OCI-LY3 (cell line): ENCODE results near the gene UMAD1.

Experiments
- CTCF ChIP-seq: fragments of 200-600, 300-600 bp; sonication (generic); IDR thresholded peaks from 2 replicates; pipeline ENCODE4 v1.5.1; 2014; ENCODE audit warnings: antibody characterized with exemption, low read length, low read depth
- EZH2phosphoT487 ChIP-seq: fragments of 200-600 bp; shearing (Covaris generic); IDR thresholded peaks from 2 replicates; pipeline ENCODE4 v1.6.1; 2018; ENCODE audit warnings: antibody characterized with exemption, mixed run types, low read depth

DNA sequence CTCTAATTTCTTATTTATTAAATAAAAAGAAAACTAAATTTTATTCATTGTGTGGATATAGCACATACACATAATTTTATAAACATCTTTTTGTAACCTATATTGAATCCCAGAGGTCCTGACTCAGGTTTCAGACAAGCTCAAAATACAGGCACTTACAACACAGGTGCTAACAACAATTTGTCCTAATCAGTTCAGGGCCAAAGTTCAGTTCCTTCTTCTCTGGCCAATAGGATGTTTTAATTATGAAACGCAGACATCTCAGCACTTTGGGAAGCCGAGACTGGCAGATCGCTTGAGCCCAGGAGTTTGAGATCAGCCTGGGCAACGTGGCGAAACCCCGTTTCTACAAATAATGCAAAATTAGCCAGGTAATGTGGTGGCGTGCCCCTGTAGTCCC, 62.9 kb downstream of the UMAD1 start:
- TF ChIP-seq CTCF (no peak), EZH2phosphoT487 (no peak)
